PC-3 (cell line): ENCODE data around the gene ANKZF1.

Experiments
- EZH2 ChIP-seq: fragments of 300-600 bp; sonication (generic); IDR thresholded peaks from one replicate; pipeline ENCODE4 v1.6.1; 2017; ENCODE audit warnings: antibody characterized with exemption, mild to moderate bottlenecking, low read length; ENCODE audit not compliant: unreplicated experiment
- EZH2phosphoT487 ChIP-seq: fragments of 300-600 bp; sonication (generic); IDR thresholded peaks from 2 replicates; pipeline ENCODE4 v1.6.1; 2018; ENCODE audit warnings: mild to moderate bottlenecking, antibody characterized with exemption, low read length, borderline replicate concordance
- TF ChIP-seq, protein P1 (sequence below): fragments of 300-600 bp; sonication (generic); conservative IDR thresholded peaks from 2 replicates; pipeline ENCODE4 v1.5.1; 2017; ENCODE audit warnings: antibody characterized with exemption, low read depth, mild to moderate bottlenecking, low read length

DNA sequence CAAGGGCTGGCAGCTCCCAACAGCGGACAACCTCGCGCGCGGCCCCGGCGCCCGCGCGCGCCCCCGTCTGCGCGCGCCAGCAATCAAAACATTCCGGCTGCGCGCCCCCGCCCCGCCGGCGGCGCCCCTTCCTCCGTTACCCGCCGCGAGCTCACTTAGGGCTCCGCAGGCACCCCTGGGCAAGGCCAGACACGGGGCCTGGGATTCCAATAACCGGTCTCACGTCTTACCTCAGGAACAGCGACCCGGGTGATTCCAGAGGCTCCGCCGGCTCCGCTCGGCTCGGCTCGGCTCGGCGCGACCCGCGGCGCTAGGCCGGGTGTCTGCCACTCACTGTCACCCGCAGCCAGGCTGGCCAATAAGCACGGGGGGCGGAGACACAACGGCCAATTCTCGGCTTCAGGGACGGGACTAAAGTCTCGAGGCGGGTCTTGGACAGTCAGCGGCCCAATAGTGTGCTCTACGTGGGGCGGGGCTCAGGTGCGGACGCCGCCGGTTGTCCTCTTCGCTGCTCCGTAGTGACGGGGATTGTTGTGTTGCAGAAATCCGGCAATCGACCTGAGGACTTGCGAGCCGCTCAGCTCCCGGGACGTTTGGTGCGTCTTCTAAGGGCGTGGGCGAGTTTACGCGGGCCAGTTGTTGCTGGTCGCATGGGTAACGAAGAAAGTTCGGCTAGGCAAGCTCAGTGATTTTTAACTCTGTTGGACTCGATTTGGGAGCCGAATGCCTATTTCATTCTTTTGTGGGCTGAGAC lies at the start of gene ANKZF1, which contains the start of gene ATG9A:
- TF ChIP-seq, protein P1, sequence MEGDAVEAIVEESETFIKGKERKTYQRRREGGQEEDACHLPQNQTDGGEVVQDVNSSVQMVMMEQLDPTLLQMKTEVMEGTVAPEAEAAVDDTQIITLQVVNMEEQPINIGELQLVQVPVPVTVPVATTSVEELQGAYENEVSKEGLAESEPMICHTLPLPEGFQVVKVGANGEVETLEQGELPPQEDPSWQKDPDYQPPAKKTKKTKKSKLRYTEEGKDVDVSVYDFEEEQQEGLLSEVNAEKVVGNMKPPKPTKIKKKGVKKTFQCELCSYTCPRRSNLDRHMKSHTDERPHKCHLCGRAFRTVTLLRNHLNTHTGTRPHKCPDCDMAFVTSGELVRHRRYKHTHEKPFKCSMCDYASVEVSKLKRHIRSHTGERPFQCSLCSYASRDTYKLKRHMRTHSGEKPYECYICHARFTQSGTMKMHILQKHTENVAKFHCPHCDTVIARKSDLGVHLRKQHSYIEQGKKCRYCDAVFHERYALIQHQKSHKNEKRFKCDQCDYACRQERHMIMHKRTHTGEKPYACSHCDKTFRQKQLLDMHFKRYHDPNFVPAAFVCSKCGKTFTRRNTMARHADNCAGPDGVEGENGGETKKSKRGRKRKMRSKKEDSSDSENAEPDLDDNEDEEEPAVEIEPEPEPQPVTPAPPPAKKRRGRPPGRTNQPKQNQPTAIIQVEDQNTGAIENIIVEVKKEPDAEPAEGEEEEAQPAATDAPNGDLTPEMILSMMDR = no peak
- TF ChIP-seq EZH2 = no peak
- TF ChIP-seq EZH2phosphoT487 = no peak
